Measurements from ENCODE around the gene SULF2.

Gene SULF2

GRCh38 chr20:47765691-47766594 is 19.3 kb downstream of the SULF2 start:
- H3K9me3 Mint-ChIP-seq, result no peaks in the 10 kb centered on the region
- H3K36me3 Mint-ChIP-seq (ENCODE audit: low read depth), result no peaks in the 10 kb centered on the region
- peaks cover 9% of the 10 kb centered on the region for H3K27me3 Mint-ChIP-seq (ENCODE audit: low read depth)
- no peaks in the 10 kb centered on the region for H3K4me1 Mint-ChIP-seq (ENCODE audit: low read depth)
- no peak overlapping the region for H3K4me3 Mint-ChIP-seq
- H3K27ac Mint-ChIP-seq, result no peak overlapping the region

- H3K27ac Mint-ChIP-seq, result no peak overlapping the region
- H3K27me3 Mint-ChIP-seq (ENCODE audit: low read depth), result peaks cover 9% of the 10 kb centered on the region
- no peaks in the 10 kb centered on the region for H3K9me3 Mint-ChIP-seq
- H3K4me3 Mint-ChIP-seq, result no peak overlapping the region
- no peaks in the 10 kb centered on the region for H3K4me1 Mint-ChIP-seq (ENCODE audit: low read depth)
- H3K36me3 Mint-ChIP-seq (ENCODE audit: low read depth), result no peaks in the 10 kb centered on the region
Observed at GRCh38 chr20:47765271-47765670, 20.0 kb downstream of the SULF2 start.

DNA sequence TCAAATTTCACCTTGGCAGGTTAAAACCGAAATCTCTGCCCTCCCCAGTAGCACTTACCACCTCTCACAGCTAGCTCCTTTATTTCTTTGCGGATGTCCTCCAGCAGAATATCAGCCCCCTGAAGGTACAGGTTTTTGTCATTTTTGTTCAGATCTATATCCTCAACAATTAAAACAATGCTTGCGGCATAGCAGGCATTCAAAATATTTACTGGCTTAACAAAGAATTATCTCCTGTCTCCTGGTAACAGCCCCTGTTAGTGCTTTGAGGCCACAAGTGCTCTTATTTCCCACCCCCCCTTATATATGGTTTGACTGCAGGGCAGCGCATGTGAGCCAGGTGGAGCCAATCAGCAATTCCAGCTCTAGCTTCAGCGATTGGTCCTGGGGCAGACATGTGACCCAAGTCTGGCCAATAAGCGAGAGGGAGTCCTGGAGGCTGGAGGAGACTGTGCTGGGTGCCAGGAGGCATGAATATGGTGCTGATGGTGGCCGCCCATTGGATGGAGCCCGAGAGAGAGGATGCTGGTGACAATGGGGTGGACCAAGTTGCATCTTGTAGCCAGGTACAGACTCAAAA is 21.0 kb downstream of the SULF2 start:
- H3K9me3 Mint-ChIP-seq, result no peaks in the 10 kb centered on the region
- no peaks in the 10 kb centered on the region for H3K4me1 Mint-ChIP-seq (ENCODE audit: low read depth)
- peaks cover 9% of the 10 kb centered on the region for H3K27me3 Mint-ChIP-seq (ENCODE audit: low read depth)
- H3K27ac Mint-ChIP-seq, result no peak overlapping the region
- H3K4me3 Mint-ChIP-seq, result no peak overlapping the region
- H3K36me3 Mint-ChIP-seq (ENCODE audit: low read depth), result no peaks in the 10 kb centered on the region

DNA sequence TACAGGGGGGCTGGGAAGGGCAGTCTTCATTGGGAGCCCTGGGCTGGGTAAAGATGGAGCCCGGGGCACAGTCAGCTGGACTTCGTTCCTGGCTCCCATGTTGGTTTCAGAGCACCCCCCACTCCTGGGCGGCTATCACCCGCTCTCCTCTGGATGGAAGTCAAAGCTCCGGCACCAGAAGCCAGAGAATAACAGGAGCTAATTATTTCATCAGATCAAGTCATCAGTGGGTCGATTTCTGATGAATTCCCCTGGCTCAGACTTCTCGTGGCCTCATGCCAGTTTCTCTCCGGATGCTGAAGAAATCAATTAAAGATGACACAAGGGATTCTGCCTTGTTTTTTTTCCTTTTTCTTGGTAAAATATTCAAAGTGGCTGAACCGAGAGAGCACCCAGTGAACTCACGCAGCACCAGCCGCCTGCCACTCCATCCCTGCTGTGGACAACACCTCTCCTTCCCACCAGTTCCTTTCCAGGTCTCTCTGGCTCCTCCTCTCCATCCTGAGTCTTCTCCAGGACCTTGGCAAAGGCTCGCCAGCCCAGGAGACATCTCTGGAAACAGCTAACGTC is 22.5 kb downstream of the SULF2 start:
- Mint-ChIP-seq H3K27ac (no peak overlapping the region), H3K4me3 (no peak overlapping the region), H3K4me1 (ENCODE audit: low read depth) (no peaks in the 10 kb centered on the region), H3K27me3 (ENCODE audit: low read depth) (peaks cover 9% of the 10 kb centered on the region), H3K36me3 (ENCODE audit: low read depth) (no peaks in the 10 kb centered on the region), H3K9me3 (no peaks in the 10 kb centered on the region)

- no peaks in the 10 kb centered on the region for H3K36me3 Mint-ChIP-seq (ENCODE audit: low read depth)
- no peaks in the 10 kb centered on the region for H3K4me1 Mint-ChIP-seq (ENCODE audit: low read depth)
- peaks cover 9% of the 10 kb centered on the region for H3K27me3 Mint-ChIP-seq (ENCODE audit: low read depth)
- no peak overlapping the region for H3K27ac Mint-ChIP-seq
- no peak overlapping the region for H3K4me3 Mint-ChIP-seq
- H3K9me3 Mint-ChIP-seq, result no peaks in the 10 kb centered on the region
Observed at GRCh38 chr20:47761482-47762047, 23.7 kb downstream of the SULF2 start.

DNA sequence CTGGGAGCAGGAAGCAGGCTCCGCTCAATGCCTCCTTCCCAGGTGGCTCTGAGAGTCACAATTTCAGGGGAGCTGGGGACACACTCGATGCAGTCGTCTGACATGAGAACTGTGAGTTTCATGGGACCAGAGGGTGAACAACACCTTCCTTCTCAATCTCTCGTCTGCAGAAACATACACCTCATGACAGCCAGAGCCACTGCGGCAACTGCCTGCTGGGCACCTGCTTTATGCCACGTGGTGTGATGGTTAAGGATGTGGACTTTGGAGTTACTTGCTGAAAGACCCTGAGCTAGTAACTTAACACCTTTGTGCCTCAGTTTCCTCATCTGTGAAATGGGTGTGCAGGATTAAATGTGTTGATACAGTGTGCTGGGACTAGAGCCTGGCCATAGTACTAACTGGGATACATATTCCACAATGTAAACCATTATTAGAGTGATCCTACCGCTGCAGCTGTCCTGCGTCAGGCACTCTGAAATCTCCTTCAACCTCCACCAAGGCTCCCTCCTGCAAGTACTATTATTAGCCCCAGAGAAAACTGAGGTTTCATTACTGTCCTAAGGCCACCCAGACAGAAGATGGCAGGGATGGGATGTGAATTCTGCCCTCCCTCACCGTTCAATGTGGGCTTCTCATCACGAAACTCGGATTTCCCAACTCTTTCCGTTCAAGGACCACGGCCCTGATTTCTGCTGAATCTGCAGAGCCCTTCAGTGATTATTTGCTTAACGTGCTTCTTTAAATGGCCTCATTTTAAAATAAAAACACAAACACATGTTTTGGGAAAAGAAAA is 24.4 kb downstream of the SULF2 start:
- peaks cover 9% of the 10 kb centered on the region for H3K27me3 Mint-ChIP-seq (ENCODE audit: low read depth)
- H3K9me3 Mint-ChIP-seq, result no peaks in the 10 kb centered on the region
- H3K4me1 Mint-ChIP-seq (ENCODE audit: low read depth), result no peaks in the 10 kb centered on the region
- H3K27ac Mint-ChIP-seq, result no peak overlapping the region
- no peaks in the 10 kb centered on the region for H3K36me3 Mint-ChIP-seq (ENCODE audit: low read depth)
- no peak overlapping the region for H3K4me3 Mint-ChIP-seq

GRCh38 chr20:47758517-47759450 is 26.5 kb downstream of the SULF2 start:
- Mint-ChIP-seq H3K27me3 (ENCODE audit: low read depth) (peaks cover 4% of the 10 kb centered on the region), H3K36me3 (ENCODE audit: low read depth) (no peaks in the 10 kb centered on the region), H3K9me3 (no peaks in the 10 kb centered on the region), H3K27ac (no peak overlapping the region), H3K4me3 (no peak overlapping the region), H3K4me1 (ENCODE audit: low read depth) (no peaks in the 10 kb centered on the region)

GRCh38 chr20:47757145-47758035 is 27.9 kb downstream of the SULF2 start:
- Mint-ChIP-seq H3K36me3 (ENCODE audit: low read depth) (no peaks in the 10 kb centered on the region), H3K27ac (no peak overlapping the region), H3K4me3 (no peak overlapping the region), H3K4me1 (ENCODE audit: low read depth) (no peaks in the 10 kb centered on the region), H3K27me3 (ENCODE audit: low read depth) (no peaks in the 10 kb centered on the region), H3K9me3 (no peaks in the 10 kb centered on the region)

GRCh38 chr20:47754946-47755652 is 30.2 kb downstream of the SULF2 start:
- peaks cover 5% of the 10 kb centered on the region for H3K27me3 Mint-ChIP-seq (ENCODE audit: low read depth)
- no peak overlapping the region for H3K27ac Mint-ChIP-seq
- no peaks in the 10 kb centered on the region for H3K4me1 Mint-ChIP-seq (ENCODE audit: low read depth)
- H3K36me3 Mint-ChIP-seq (ENCODE audit: low read depth), result no peaks in the 10 kb centered on the region
- no peaks in the 10 kb centered on the region for H3K9me3 Mint-ChIP-seq
- no peak overlapping the region for H3K4me3 Mint-ChIP-seq

- no peaks in the 10 kb centered on the region for H3K36me3 Mint-ChIP-seq (ENCODE audit: low read depth)
- H3K9me3 Mint-ChIP-seq, result no peaks in the 10 kb centered on the region
- H3K4me1 Mint-ChIP-seq (ENCODE audit: low read depth), result no peaks in the 10 kb centered on the region
- no peak overlapping the region for H3K4me3 Mint-ChIP-seq
- peaks cover 5% of the 10 kb centered on the region for H3K27me3 Mint-ChIP-seq (ENCODE audit: low read depth)
- no peak overlapping the region for H3K27ac Mint-ChIP-seq
Observed at GRCh38 chr20:47754388-47754715, 30.9 kb downstream of the SULF2 start.

GRCh38 chr20:47753576-47754387 is 31.5 kb downstream of the SULF2 start:
- no peak overlapping the region for H3K4me3 Mint-ChIP-seq
- peaks cover 8% of the 10 kb centered on the region for H3K27me3 Mint-ChIP-seq (ENCODE audit: low read depth)
- no peak overlapping the region for H3K27ac Mint-ChIP-seq
- no peaks in the 10 kb centered on the region for H3K9me3 Mint-ChIP-seq
- no peaks in the 10 kb centered on the region for H3K36me3 Mint-ChIP-seq (ENCODE audit: low read depth)
- H3K4me1 Mint-ChIP-seq (ENCODE audit: low read depth), result peaks cover 4% of the 10 kb centered on the region

DNA sequence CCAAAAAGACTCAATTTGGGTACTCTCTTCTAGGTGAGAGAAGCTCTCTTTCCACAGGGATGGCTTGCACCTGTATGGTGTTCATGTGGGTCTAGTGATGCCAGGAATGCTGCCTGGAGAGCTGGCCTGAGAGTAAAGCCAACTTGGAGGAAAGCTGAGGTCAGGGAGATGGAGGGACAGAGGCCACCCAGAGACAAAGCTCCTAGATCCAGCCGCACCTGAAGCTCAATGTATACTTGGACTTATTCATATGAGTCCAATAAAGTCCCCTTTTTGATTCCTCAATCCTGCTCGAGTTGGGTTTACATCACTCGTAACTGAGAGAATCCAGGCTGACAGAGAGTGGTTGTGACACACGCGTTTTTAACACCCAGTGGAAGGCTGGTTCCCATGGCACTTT is 33.8 kb downstream of the SULF2 start:
- Mint-ChIP-seq H3K27ac (no peak overlapping the region), H3K4me1 (ENCODE audit: low read depth) (peaks cover 7% of the 10 kb centered on the region), H3K27me3 (ENCODE audit: low read depth) (peaks cover 10% of the 10 kb centered on the region)

More for the DNA sequence above, 33.8 kb downstream of the SULF2 start:
- H3K36me3 Mint-ChIP-seq (ENCODE audit: low read depth), result no peaks in the 10 kb centered on the region
- H3K9me3 Mint-ChIP-seq, result no peaks in the 10 kb centered on the region
- H3K4me3 Mint-ChIP-seq, result no peak overlapping the region
